ENCODE measurements around the gene BTF3. TPM values are rescaled to one million over a fixed set of nuclear protein-coding genes. Genes with fewer than 3 reads are reported as not detected.

Gene BTF3
- total RNA-seq, 1 experiment from 2014 or later: 347 TPM

Other genes starting within 250 kb of the BTF3 start
- 2.5 and 2.6 TPM in 2 replicates for gene FOXD1, start 49.7 kb upstream of the BTF3 start, total RNA-seq (2014; rRNA removed; shearing (Covaris generic))
- 16.2 and 28.2 TPM in 2 replicates for gene ANKRA2, start 67.2 kb downstream of the BTF3 start, total RNA-seq (2014; rRNA removed; shearing (Covaris generic))
- gene UTP15, start 67.3 kb downstream of the BTF3 start, total RNA-seq (2014; rRNA removed; shearing (Covaris generic)): 24.6 and 38.7 TPM in 2 replicates
- 0.41 and 0.42 TPM in 2 replicates for gene ARHGEF28, start 127.8 kb downstream of the BTF3 start, total RNA-seq (2014; rRNA removed; shearing (Covaris generic))

Measured in H7 (cell line).